HG02943 (cell line): Measurements from ENCODE around the gene ZNF831.

Source experiments
- ATAC-seq: cut with Tn5 transposase; IDR thresholded peaks from one replicate; pipeline ENCODE4 v1.9.1; 2021; ENCODE audit warnings: mild to moderate bottlenecking, low read depth, moderate library complexity; ENCODE audit not compliant: unreplicated experiment

ZNF831 gene

GRCh38 chr20:59235226-59235625, 71.6 kb downstream of the ZNF831 start:
- no peak for ATAC-seq

GRCh38 chr20:59240006-59240405, 76.4 kb downstream of the ZNF831 start:
- no peak for ATAC-seq

GRCh38 chr20:59242714-59243626, 79.3 kb downstream of the ZNF831 start:
- no peak for ATAC-seq

GRCh38 chr20:59246691-59247400, 83.2 kb downstream of the ZNF831 start:
- ATAC-seq, result no peak

GRCh38 chr20:59247731-59248684, 84.4 kb downstream of the ZNF831 start:
- no peak for ATAC-seq

- no peak for ATAC-seq
Measured at GRCh38 chr20:59250293-59250692, 86.7 kb downstream of the ZNF831 start.

GRCh38 chr20:59253325-59253724, 89.7 kb downstream of the ZNF831 start:
- ATAC-seq, result no peak

GRCh38 chr20:59253779-59254319, 90.2 kb downstream of the ZNF831 start:
- no peak for ATAC-seq

- ATAC-seq, result no peak
Measured at GRCh38 chr20:59255256-59255655, 91.6 kb downstream of the ZNF831 start.

- no peak for ATAC-seq
Measured at GRCh38 chr20:59258221-59258621, 94.6 kb downstream of the ZNF831 start.

- no peak for ATAC-seq
Measured at GRCh38 chr20:59259946-59260345, 96.3 kb downstream of the ZNF831 start.

GRCh38 chr20:59265298-59265697, 101.7 kb downstream of the ZNF831 start:
- no peak for ATAC-seq

GRCh38 chr20:59268870-59269269, 105.2 kb downstream of the ZNF831 start:
- ATAC-seq, result no peak

GRCh38 chr20:59269411-59270025, 105.9 kb downstream of the ZNF831 start:
- ATAC-seq, result no peak

GRCh38 chr20:59270380-59270779, 106.8 kb downstream of the ZNF831 start:
- no peak for ATAC-seq

GRCh38 chr20:59273739-59274357, 110.2 kb downstream of the ZNF831 start:
- no peak for ATAC-seq

GRCh38 chr20:59276938-59277337, 113.3 kb downstream of the ZNF831 start:
- no peak for ATAC-seq

- no peak for ATAC-seq
Measured at GRCh38 chr20:59284470-59284869, 120.8 kb downstream of the ZNF831 start.

GRCh38 chr20:59289994-59290393, 126.4 kb downstream of the ZNF831 start:
- ATAC-seq, result no peak
